Activated CD4-positive, alpha-beta T cell treated with anti-CD3 and anti-CD28 coated beads for 24 hours (primary cell): ENCODE data around the gene CFHR2.

Experiments used
- DNase-seq, 2 donors: peaks; one replicate each; pipeline ENCODE4 v3.0.0-alpha.2; 2020; ENCODE audit warnings: low read depth in 2 of 2

CFHR2 gene

GRCh38 chr1:197001828-197002227, 58.3 kb downstream of the CFHR2 start:
- DNase-seq: no peak

- DNase-seq: no peak
Observed at GRCh38 chr1:197003132-197003531, 59.6 kb downstream of the CFHR2 start.

GRCh38 chr1:197008861-197009260, 65.3 kb downstream of the CFHR2 start:
- no peak for DNase-seq
